GM13977 (cell line): ENCODE measurements around the gene FRMD1.

Source experiments
- DNase-seq: peaks from one replicate; pipeline ENCODE4 v3.0.0; 2012; ENCODE audit warnings: low spot score
- CTCF ChIP-seq: IDR thresholded peaks from 2 replicates; pipeline ENCODE4 v1.5.1; 2012; ENCODE audit warnings: mild to moderate bottlenecking, control low read depth; ENCODE audit not compliant: insufficient read depth; ENCODE audit errors: extremely low read depth, missing control alignments
- in situ Hi-C: fragments of 300-500 bp; cut with MboI; formaldehyde crosslinking; loops from one replicate; pipeline ENCODE4 v1.12.0; 2022; ENCODE audit warnings: low sequenced_read_pairs, low pct_unique_long_range_greater_than_20kb, mixed read lengths, inconsistent platforms; ENCODE audit not compliant: unreplicated experiment

Gene FRMD1

DNA sequence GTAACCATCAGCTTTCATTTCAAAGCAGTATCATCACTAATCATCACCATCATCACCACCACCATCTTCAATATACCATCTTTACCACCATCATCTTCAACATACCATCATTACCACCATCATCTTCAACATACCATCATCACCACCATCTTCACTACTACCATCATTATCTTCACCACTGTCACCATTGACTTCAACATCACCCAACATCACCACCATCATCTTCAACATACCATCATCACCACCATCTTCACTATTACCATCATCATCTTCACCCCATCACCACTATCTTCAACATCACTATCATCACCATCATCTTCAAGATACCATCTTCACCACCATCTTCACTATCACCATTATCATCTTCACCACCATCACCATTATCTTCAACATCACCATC, 40.5 kb upstream of the FRMD1 start:
- no peak for TF ChIP-seq CTCF
- DNase-seq = no peak
- in situ Hi-C loops = no loop called here

- in situ Hi-C loops = no loop called here
- no peak for TF ChIP-seq CTCF
- DNase-seq = no peak
Measured at GRCh38 chr6:168118935-168119334, 39.9 kb upstream of the FRMD1 start.

- no peak for DNase-seq
- in situ Hi-C loops = no loop called here
- TF ChIP-seq CTCF = no peak
Measured at GRCh38 chr6:168117942-168118341, 38.9 kb upstream of the FRMD1 start.

- TF ChIP-seq CTCF = no peak
- in situ Hi-C loops = no loop called here
- no peak for DNase-seq
Measured at GRCh38 chr6:168116975-168117899, 38.2 kb upstream of the FRMD1 start.

DNA sequence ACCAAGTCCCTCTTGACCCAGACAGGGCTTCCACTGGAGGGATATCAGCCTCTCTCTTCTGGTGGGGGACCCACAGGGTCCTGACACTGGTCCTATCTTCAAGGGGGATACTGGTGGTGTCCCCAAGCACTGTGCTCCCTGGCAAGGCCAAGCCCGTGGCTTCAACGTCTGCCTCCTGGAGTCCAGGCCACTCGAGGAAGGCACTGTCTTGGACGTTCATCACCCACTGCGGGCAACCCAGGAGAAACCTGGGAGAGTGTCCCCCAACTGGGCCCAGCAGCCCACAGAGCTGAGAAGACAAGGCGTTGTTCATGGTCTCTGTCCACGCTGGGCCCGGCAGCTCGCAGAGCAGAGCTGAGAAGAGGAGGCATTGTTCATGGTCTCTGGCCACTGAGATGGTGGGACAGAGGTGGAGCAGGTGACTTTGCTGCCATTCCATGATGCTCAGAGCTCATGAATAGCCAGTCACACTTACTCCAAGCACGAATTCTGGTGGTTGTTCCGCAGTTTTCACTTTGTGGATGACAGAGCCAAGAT, 37.5 kb upstream of the FRMD1 start:
- no peak for DNase-seq
- no peak for TF ChIP-seq CTCF
- in situ Hi-C loops = no loop called here

GRCh38 chr6:168115748-168116437, 36.9 kb upstream of the FRMD1 start:
- DNase-seq = no peak
- TF ChIP-seq CTCF = no peak
- in situ Hi-C loops = no loop called here
